ENCODE measurements around the gene R3HDM2.

The R3HDM2 gene

DNA sequence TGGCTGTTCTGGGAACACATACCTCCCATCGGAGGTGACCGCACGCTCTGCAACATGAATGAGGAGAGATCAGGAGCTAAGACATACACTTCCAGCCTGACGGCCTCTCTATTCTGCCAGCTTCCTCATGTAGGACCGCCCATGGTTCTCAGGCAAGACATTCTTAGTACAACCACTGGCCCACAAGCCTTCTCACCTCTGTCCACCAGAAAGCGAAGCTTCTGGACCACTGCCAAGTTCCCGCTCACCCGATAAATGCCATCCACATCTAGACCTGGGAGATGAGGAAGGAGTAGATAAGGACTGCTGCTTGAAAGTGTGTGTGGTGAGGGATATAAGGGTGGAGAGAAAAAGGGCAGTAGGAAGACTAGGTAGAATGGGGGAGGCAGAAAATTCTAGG is 43.6 kb upstream of the R3HDM2 start:
- TF ChIP-seq POLR2AphosphoS5 (IDR thresholded peaks at IDR 0.05; ENCODE audit: low read depth, low read length) (no peak), FOXP2 (optimal IDR thresholded peaks at IDR 0.05; ENCODE audit: borderline replicate concordance, extremely low read depth, extremely low read length, insufficient read depth) (no peak), SIN3A (IDR thresholded peaks at IDR 0.05; ENCODE audit: borderline replicate concordance, insufficient read depth, low read length) (no peak), TAF1 (IDR thresholded peaks at IDR 0.05; ENCODE audit: borderline replicate concordance, insufficient read depth, low read length) (no peak)
- TF ChIP-seq, protein P1, sequence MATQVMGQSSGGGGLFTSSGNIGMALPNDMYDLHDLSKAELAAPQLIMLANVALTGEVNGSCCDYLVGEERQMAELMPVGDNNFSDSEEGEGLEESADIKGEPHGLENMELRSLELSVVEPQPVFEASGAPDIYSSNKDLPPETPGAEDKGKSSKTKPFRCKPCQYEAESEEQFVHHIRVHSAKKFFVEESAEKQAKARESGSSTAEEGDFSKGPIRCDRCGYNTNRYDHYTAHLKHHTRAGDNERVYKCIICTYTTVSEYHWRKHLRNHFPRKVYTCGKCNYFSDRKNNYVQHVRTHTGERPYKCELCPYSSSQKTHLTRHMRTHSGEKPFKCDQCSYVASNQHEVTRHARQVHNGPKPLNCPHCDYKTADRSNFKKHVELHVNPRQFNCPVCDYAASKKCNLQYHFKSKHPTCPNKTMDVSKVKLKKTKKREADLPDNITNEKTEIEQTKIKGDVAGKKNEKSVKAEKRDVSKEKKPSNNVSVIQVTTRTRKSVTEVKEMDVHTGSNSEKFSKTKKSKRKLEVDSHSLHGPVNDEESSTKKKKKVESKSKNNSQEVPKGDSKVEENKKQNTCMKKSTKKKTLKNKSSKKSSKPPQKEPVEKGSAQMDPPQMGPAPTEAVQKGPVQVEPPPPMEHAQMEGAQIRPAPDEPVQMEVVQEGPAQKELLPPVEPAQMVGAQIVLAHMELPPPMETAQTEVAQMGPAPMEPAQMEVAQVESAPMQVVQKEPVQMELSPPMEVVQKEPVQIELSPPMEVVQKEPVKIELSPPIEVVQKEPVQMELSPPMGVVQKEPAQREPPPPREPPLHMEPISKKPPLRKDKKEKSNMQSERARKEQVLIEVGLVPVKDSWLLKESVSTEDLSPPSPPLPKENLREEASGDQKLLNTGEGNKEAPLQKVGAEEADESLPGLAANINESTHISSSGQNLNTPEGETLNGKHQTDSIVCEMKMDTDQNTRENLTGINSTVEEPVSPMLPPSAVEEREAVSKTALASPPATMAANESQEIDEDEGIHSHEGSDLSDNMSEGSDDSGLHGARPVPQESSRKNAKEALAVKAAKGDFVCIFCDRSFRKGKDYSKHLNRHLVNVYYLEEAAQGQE (IDR thresholded peaks at IDR 0.05; ENCODE audit: insufficient read depth in 1 of 2, low read depth in 2 of 2, low read length in 2 of 2): no peak

DNA sequence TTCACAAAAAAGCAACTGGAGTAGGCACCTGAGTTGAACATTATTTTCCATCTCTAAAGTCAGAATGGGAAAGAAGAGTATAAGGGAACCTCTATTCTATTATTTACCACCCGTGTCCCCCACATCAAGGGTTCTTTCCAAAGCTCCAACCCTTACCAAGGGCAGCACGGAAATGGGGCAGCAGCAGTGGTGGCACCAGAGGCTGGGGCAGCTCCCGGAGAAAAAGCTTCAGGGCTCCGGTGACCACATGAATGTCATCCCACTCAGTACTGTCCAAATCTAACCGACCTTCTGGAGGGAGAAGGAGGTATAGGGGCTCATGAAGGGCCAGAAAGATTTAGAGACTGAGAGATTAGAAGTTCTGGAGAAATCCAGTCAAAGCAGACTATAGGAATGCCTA is 43.0 kb upstream of the R3HDM2 start:
- TF ChIP-seq FOXP2 (optimal IDR thresholded peaks at IDR 0.05; ENCODE audit: borderline replicate concordance, extremely low read depth, extremely low read length, insufficient read depth) (no peak), POLR2AphosphoS5 (IDR thresholded peaks at IDR 0.05; ENCODE audit: low read depth, low read length) (no peak), TAF1 (IDR thresholded peaks at IDR 0.05; ENCODE audit: borderline replicate concordance, insufficient read depth, low read length) (no peak), SIN3A (IDR thresholded peaks at IDR 0.05; ENCODE audit: borderline replicate concordance, insufficient read depth, low read length) (no peak)
- TF ChIP-seq, protein P1 (IDR thresholded peaks at IDR 0.05; ENCODE audit: insufficient read depth in 1 of 2, low read depth in 2 of 2, low read length in 2 of 2): no peak

DNA sequence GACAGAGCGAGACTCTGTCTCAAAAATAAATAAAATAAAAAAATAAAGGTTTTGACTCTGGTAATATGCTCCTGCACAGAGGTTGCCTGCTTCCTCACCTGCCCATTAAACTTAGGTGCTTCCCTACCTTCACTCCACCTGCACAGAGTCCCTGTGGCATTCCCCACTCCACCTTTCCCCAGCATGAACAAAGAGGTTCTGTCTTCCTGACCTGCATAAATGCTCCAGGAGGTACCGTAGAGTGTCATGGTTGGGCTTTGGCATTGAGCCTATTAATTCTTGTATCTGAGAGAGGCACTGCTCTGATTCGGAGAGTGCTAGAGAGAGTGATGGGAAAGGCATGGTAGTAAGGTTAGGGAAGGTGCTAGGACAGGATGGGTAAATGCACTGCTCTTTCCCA is 42.5 kb upstream of the R3HDM2 start:
- no peak for TF ChIP-seq TAF1 (IDR thresholded peaks at IDR 0.05; ENCODE audit: borderline replicate concordance, insufficient read depth, low read length)
- TF ChIP-seq, protein P1 (IDR thresholded peaks at IDR 0.05; ENCODE audit: insufficient read depth in 1 of 2, low read depth in 2 of 2, low read length in 2 of 2): no peak
- no peak for TF ChIP-seq POLR2AphosphoS5 (IDR thresholded peaks at IDR 0.05; ENCODE audit: low read depth, low read length)
- TF ChIP-seq FOXP2 (optimal IDR thresholded peaks at IDR 0.05; ENCODE audit: borderline replicate concordance, extremely low read depth, extremely low read length, insufficient read depth): no peak
- TF ChIP-seq SIN3A (IDR thresholded peaks at IDR 0.05; ENCODE audit: borderline replicate concordance, insufficient read depth, low read length): no peak

DNA sequence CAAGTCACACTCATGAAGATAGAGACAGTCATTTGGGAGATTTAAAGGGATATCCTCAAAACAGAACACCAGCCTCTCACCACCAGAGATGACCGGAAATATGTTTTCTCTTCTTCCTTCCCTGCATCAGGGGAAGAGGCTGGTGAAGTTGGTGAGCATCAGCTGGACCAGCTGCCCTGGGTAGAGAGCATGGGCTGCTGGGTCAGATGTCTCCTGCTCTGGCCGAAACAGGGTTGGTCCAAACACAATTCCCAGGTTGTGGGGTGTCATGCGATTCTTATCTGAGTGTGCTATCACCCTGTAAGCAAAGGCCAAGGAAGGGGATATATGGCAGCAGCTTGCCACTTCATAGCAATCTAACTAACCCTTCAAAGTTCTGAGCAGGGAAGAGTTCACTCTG is 41.5 kb upstream of the R3HDM2 start:
- TF ChIP-seq, protein P1 (IDR thresholded peaks at IDR 0.05; ENCODE audit: insufficient read depth in 1 of 2, low read depth in 2 of 2, low read length in 2 of 2): no peak
- TF ChIP-seq FOXP2 (optimal IDR thresholded peaks at IDR 0.05; ENCODE audit: borderline replicate concordance, extremely low read depth, extremely low read length, insufficient read depth) (no peak), SIN3A (IDR thresholded peaks at IDR 0.05; ENCODE audit: borderline replicate concordance, insufficient read depth, low read length) (no peak), TAF1 (IDR thresholded peaks at IDR 0.05; ENCODE audit: borderline replicate concordance, insufficient read depth, low read length) (no peak), POLR2AphosphoS5 (IDR thresholded peaks at IDR 0.05; ENCODE audit: low read depth, low read length) (no peak)

DNA sequence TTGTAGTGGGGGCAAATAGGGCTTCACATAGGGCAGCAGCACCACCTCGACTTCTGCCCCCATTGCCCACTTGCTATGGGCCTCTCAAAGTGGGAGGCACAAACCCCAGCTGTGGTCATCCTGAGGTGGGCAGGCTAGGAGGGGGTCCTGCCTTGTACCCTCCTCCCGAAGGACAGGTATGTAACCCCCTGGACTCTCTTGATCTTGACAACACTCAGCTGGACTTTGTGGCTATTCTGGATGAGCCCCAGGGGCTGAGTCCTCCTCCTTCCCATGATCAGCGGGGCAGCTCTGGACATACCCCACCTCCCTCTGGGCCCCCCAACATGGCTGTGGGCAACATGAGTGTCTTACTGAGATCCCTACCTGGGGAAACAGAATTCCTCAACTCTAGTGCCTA is 40.8 kb upstream of the R3HDM2 start:
- TF ChIP-seq SIN3A (IDR thresholded peaks at IDR 0.05; ENCODE audit: borderline replicate concordance, insufficient read depth, low read length): no peak
- no peak for TF ChIP-seq POLR2AphosphoS5 (IDR thresholded peaks at IDR 0.05; ENCODE audit: low read depth, low read length)
- TF ChIP-seq FOXP2 (optimal IDR thresholded peaks at IDR 0.05; ENCODE audit: borderline replicate concordance, extremely low read depth, extremely low read length, insufficient read depth): no peak
- no peak for TF ChIP-seq TAF1 (IDR thresholded peaks at IDR 0.05; ENCODE audit: borderline replicate concordance, insufficient read depth, low read length)
- TF ChIP-seq, protein P1 (IDR thresholded peaks at IDR 0.05; ENCODE audit: insufficient read depth in 1 of 2, low read depth in 2 of 2, low read length in 2 of 2): no peak

All from PFSK-1 (cell line).